ENCODE results near the gene CYBC1.
"Not testable (repeated sequence)": the region's sequence is repeated elsewhere in the genome, so short reads cannot be mapped to it uniquely, and the experiment has no call there.

DNA sequence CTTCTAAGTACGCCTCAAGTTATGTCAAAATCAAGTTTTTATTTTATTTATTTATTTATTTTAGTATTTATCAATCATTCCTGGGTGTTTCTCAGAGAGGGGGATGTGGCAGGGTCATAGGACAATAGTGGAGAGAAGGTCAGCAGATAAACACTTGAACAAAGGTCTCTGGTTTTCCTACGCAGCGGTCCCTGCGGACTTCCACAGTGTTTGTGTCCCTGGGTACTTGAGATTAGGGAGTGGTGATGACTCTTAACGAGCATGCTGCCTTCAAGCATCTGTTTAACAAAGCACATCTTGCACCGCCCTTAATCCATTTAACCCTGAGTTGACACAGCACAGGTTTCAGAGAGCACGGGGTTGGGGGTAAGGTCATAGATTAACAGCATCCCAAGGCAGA lies 2.6 kb upstream of the CYBC1 start:
- TF ChIP-seq, protein P1, sequence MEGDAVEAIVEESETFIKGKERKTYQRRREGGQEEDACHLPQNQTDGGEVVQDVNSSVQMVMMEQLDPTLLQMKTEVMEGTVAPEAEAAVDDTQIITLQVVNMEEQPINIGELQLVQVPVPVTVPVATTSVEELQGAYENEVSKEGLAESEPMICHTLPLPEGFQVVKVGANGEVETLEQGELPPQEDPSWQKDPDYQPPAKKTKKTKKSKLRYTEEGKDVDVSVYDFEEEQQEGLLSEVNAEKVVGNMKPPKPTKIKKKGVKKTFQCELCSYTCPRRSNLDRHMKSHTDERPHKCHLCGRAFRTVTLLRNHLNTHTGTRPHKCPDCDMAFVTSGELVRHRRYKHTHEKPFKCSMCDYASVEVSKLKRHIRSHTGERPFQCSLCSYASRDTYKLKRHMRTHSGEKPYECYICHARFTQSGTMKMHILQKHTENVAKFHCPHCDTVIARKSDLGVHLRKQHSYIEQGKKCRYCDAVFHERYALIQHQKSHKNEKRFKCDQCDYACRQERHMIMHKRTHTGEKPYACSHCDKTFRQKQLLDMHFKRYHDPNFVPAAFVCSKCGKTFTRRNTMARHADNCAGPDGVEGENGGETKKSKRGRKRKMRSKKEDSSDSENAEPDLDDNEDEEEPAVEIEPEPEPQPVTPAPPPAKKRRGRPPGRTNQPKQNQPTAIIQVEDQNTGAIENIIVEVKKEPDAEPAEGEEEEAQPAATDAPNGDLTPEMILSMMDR (IDR thresholded peaks at IDR 0.05) = not testable (repeated sequence)
- TF ChIP-seq POLR2A (IDR thresholded peaks at IDR 0.05) = not testable (repeated sequence)

All from heart left ventricle (tissue), 13 donors.